DMS 273 treated with DMSO at 0.1 percent for 48 hours (cell line): Measurements from ENCODE around the gene RAB11FIP4.

ENCODE experiments used
- DNase-seq: peaks from one replicate; lab custom pipeline; 2025; lab: John Stamatoyannopoulos, UW

The RAB11FIP4 gene

DNA sequence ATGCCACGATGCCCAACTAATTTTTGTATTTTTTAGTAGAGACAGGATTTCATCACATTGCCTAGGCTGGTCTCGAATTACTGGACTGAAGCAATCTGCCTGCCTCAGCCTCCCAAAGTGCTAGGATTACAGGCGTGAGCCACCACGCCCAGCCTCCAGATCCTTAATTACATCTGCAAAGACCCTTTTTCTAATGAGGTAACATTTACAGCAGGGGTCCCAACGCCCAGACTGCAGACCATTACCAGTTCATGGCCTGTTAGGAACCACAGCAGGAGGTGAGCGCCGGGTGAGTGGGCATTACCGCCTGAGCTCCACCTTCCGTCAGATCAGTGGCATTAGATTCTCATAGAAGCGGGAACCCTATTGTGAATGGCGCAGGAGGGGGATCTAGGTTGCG is 4.0 kb upstream of the RAB11FIP4 start:
- DNase-seq: no peak

DNA sequence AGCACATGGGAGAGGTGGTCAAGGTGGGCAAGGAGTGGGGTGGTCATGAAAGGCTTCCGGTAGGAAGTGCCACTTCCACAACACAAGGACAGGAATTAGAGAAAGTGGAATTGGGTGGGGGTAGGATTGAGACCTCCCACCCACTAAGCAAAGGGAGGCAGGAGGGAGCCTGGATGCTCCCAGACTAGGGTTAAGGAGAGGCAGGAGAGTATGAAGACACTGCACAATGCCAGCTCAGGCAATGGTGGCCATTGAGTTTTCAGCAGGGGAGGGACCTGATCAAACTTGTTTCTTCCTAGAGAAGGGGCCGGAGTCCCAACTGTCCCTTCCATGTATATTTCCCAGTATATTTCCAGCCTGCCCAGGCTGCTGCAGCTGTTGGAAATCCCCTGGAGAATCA is 3.1 kb upstream of the RAB11FIP4 start:
- no peak for DNase-seq

DNA sequence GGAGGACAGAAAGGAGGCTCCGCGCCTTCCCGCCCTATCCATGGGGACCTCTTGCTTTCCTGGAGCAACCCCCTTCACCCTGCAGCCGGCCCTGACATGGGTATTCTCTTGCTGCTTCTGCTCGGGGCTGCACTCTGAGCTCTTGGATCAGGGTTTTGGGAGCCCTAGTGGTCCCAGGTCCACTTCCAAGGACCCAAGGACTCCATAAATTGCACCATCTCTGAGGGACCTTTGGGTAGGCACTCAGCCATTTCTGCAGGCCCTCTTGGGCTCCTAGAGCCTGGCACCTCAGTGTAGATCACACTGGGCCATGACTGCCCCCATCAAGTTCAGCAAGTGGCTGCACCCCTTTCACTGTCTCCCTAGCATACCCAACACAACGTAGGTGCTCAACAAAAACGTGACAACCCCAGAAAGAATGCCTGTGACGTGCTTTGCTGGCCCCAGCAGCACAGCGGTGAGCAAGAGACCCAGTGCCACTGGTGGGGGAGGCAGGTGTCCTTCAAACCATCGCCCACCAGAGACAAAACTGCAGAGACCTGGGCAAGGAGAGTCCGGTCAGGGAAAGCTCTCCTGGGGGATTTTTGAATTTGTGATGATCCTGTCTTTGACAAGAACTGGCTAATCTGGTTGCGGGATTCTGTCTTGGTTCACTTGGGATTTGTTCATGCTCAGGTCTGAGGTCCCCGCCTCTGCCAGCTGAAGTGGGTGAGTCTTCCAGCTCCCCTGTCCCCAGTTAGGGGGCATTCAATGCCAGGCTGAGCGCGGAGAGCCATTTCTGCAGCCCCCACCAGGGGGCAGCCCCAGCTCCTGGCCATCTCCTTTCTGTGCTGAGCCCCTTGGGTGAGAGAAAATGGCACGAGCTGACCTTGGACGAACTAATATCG is 2.5 kb upstream of the RAB11FIP4 start:
- no peak for DNase-seq

DNA sequence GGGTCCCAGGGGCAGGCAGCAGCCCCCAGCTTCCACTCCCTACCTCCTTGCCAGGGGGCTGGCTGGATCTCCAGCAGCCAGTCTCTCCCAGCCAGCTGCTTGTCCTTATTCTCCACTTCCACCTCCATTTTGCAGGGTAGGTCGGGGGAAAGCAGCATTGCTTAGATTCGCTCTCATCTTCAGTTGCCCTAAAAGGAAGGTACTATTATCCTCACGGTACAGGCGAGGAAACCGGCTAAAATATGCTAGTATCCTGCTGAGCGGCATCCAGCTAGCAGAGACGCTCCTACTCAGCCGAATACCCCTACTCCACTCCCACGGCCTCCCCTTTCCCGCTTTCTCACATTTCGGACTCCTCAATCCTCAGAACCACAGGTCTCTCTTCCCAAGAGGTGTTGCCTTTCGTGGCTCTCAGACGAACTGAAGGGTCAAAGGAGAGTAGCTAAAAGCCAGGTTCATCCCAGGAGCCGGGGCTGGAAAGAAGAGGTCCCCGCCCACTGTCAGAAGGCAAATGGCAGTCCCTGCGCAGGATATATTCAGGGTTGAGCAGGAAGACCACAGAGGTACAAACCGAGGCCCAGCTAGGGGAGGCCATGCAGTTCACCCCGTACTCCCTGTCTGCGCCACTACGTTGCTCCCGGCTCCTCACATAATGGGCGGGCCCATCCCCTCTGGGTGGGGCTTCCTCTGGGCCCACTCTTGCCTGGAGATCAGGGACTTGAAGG is 1.7 kb upstream of the RAB11FIP4 start:
- DNase-seq: no peak

DNA sequence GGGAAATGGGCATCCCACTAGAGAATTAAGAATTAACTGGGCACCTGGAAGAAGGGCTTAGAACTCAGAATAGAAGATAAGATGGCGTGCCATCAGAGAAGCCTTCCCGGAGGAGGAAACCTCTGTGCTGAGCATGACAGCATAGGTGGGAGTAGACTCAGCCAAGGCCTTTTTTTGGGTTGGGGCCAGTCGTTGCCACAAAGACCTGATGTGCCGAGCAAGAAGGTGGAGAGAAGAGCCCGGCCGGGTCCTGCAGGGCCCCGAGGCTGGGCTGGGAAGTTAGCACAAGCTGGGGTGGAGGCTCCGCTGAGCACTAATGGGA is 1.1 kb upstream of the RAB11FIP4 start:
- no peak for DNase-seq

DNA sequence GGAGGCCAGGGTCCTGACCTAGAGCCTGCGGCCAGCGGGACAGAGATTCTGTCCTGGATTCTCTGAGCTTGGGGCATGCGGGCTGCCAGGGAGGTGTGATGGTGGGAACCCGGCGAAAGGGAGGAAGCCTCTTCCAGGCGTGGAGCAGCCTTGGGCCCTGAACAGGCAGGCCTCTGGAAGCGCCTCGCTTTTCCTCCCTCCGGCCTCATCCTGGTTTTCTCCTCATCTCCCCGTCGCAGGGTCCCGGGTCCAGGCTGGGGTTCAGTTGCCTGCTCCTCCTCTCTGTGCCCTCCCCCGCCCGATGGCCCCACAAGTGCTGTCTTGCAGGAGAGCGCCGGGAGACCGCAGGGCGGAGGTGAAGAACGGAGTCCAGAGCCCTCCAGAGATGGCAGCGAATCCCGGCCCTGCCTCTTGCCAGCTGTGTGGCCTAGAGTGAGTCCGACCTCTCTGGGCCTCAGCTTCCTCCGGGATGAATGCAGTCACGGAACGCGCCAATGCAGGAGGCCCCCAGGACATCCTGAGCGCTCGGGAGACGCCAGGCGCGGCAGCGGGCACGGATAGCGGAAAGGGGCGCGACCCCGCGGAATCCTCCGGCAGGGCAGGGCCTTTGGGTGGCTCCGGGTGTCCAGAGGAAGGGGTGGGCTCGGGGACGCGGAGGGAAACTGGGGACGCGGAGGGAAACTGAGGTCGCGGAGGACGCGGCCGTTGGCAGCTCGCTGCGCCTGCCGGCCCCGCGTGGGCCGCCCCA is 553 bp upstream of the RAB11FIP4 start:
- DNase-seq: peak; percentile 39

DNA sequence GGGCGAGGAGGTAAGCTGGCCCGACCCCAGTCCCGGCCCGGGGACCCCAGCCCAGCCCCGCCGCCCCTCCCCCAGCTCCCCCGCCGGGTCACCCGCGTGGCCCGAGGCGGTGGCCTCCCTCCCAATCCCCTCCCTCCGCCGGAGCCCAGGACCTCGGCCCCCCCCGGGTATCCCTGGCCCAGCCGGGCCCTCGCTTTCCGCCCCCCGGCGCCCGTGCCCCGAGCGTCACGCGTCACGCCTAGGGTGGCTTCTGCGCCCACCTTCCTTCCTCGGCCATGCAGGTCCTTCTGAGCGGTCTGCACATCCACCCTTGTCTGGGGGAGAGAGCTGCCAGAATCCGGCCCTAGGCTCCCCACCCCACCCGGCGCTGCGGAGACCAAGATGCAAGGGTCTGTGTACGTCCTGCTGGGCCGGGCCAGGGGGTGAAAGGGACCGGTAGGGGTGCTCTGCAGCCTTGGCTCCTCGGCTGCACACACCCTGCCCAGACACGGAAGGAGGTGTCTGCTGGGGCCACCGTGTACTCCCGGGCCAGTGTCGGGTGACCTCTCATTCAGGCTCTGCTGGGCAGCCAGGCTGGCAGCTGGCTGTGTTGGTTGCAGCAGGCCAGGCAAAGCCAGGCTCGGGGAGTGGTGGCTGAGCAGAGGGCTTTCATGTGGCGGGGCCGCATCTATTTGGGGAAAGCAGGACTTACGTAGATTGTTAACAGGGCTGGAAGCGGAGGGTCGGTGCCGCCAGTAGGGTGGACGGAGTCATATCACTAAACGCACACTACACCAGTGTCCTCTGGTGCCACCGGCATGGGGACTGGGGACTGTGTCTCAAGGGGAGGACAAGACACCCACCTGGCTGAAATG is 754 bp downstream of the RAB11FIP4 start:
- DNase-seq: no peak

DNA sequence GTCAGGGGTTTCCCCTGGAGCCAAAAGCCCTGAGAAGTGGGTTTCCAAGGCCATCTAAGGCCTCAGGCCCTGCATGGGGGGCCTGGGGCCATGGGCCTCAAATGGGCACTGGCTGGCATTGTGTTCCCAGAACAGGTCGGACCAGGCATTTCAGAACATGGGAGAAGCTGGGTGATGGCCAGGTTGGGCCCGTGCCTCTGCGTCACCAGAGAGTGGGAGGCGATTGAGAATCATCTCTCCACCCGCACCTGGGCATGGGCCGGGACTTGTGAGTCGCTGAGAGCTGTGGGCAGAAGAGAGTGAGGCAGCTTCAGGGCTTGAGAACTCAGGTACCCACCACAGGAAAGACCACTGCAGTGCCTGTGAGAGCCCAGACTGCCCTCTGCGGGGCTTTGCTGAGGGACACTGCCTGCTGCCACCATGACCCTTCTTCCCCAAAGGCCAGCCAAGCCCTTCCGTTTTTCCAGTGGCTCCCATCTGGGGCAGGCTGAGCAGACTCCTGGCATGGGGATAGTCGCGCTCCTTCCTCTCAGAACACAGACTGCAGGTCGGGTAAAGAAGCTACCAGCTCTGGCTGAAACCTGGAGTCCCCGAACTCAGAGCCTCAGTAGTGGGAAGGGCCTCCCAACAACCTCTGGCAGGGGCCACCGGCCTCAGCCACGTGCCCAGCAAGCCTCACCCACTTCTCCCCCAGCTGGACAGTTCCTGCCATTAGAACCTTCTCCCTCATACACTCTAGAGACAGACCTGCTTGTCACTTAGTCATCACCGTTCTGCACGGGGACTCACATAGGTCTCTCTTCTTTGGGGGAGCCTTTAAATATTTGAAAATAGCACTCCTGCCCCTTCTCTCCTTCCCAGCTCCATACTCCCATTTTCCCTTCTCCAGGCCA is 1.6 kb downstream of the RAB11FIP4 start:
- no peak for DNase-seq

DNA sequence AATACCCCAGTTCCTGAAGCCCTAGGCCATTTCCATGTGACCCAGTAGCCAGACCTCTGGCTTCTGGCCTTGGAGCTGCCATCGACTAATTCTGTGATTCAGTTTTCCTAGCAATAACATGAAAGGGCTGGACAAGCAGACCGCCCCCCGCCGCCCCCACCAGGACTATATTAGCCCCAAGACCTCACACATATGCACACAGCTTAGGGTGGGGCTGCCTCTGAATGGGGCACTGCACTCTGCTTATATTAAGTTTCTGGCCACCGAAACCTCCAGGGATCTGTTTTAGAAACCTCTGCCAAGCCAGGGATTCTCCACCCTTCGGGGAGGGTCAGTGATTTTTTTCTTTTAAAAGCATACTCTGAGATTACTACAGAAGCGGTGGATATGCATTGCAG is 2.3 kb downstream of the RAB11FIP4 start:
- DNase-seq: no peak

DNA sequence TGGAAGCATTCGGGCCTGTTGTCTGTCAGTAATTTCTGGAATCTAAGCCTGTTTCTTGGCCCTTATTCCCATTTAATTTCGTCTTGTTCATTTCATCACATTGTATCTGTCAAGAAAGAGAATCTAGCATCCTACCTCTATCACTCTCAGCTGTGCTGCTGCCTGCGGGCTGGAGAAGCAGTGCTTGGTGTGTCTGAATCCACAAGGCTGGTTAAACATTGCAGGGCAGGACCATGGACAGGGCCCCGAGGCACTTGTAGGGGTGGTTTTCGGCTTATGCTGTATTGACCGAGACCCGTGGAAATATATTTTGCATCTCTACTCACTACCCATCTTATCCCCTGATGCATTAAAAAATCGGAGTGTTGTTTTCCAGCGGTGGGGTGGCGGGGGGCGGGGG is 3.1 kb downstream of the RAB11FIP4 start:
- no peak for DNase-seq

DNA sequence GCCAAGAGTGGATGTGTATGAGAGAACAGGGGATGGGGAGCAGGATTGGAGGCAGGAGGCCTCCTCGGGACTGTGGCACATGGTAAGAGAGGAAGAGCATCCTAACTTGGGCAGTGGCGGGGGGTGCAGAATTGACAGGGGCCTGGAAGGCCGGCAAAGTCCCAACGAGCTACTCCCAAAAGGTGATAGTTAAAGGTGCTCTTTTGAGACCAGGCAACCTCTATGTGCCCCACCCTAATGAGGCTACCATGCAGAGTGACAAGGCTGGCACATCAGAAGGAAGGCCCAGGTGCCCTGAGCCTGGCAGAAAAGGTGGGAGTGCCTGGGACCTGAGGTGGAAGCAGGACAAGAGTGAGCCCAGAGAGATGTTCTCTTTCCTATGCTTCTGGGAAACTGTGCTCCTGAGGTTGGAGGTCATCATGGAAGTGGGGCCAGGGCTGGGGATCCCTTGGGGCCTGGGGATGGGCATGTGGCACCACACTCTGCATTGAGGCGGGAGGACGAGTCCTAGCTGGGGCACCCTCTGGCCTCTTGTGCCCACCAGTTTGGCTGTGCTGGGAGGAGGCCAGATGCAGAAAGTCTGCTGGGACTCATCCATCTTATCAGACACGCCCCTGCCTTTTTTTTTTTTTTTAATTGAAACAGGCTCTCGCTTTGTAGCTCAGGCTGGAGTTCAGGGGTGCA is 5.9 kb downstream of the RAB11FIP4 start:
- DNase-seq: no peak

DNA sequence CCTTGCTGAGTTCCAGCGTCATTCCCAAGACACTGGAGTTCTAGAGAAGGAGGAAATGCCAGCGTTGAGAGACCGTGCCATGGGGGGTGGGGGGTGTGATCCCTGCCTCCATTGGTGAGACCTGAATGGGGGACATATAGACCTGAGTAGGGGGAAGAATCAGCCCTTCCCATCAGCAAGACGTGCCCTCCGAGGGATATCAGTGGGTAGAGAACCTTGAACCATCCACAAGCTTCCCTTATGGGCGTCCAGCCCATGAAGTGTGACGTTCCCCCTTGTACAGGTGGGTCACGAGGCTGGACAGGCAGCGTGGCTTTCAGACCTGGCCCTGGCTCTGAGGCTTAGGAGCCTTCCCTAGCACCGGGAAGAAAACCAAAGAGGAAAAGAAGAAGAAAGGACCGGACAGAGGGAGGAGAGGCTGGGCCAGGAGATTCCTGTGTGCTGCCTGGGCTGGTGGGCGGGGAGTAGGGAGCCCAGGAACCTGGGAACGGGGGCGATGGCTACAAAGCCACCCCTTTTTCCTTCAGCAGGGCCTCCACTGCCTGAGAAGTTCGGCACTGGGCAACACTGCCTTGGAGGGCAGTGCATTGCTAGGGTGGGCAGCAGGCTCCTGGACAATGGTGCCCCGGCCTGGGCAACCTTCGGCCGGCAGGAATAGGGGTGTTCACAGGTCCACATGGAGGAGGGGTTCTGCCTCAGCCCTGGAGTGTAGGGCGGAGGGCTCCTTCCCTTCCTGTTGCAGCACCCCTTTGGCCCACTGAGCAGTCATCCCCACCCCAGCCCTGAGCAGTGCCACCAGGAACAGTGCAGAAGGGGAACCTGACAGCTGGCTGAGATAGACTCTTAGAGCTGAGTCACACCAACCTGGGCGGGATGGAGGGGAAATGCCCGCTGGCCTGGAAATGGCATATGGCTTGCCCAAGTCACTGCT is 7.2 kb downstream of the RAB11FIP4 start:
- DNase-seq: peak; percentile 53

DNA sequence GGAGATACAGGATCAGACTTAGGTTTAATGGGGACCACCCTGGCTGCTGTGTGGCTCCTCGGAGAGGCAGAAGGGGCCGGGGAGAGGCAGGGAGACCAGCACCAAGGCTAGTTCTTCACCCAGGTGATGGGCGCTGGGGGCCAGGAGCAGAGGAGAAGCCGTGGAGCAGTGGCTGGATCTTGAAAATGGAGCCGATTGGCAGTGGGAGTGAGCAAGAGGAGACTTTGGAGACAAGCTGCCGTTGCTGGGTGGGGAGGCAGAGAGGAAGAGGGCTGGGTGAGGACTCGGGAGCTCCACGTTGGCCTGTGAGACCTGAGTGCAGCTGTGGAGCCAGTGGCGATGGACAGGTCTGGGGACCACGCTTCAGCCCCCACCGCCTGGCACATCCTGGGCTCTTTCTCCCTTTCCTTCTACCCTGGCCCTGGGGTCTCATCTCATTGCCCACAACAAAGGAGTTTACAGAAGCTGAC is 9.0 kb downstream of the RAB11FIP4 start:
- no peak for DNase-seq

DNA sequence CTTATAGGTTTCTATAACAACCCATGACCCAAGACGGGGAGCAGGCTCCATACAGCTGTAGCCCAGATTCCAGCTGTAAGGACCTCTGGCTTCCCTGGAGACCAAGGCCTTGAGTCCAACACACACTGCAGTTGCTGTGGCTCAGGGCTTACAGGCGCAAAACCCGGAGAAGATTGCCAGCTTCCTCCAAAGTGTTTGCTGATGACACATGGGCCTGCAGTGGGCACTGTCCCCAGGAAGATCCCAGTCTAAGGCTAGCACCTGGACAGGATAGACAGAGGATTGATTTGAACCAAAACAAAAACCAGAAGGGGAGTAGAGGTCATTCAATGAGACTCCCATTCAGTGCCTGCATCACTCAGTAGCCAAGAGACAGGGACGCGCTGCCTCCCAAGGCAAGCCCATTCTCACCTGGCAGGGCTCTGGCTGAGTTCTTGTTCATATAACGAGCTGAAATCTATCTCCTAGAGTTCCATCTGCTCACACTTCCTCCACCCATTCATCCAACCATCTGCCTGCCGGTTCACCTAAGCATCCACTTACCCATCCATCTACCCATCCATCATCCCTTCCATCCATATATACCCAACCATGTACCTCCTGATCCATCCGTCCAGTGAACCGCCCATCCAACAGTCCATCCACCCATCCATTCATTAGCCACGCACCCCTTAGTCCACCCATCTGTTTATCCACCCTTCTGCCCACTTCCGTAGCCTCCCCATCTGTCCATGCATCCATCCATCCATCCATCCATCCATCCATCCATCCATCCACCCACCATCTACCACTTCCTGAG is 10.2 kb downstream of the RAB11FIP4 start:
- DNase-seq: peak; percentile 49

DNA sequence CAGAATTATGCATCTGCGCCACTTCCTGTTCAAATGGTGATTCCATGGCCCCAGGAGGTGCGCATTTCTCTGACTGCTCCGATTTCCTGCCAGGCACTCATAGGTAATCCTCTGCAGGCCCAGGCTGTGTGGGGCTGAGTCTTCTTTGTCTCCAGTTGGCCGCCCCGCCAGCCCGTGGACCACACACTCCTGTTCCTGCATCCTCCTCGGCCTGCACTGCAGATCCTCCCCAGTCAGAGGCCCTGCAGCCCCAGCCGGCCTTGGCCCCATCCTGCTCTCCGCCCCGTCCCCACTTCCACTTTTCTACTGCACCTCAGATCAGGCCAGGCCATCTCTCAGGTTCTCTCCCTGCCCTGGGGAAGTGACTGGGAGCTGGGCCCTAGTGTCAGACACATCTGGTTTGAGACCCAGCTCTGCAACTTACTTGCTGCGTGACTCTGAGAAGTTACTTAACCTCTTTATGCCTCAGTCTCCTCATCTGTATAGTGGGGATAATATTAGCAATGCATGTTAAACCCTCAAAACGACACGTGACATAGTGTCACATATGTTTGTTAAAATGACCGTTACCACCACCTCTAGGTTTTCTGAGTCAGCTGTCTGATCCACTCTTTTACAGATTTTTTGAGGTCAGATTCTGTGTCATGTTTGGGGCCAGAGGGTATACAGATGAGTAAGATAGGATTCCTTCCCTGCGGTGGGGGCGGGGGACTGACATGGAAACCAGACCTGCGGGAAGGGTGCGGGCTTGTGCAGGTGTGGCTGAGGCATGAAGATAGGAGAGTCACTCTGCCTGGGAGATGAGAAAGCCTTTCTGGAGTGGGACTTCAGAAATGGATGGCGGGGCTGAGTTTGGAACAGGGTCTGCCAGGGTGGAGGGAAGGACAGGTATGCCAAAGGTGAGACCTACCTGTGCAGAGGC is 12.8 kb downstream of the RAB11FIP4 start:
- no peak for DNase-seq

DNA sequence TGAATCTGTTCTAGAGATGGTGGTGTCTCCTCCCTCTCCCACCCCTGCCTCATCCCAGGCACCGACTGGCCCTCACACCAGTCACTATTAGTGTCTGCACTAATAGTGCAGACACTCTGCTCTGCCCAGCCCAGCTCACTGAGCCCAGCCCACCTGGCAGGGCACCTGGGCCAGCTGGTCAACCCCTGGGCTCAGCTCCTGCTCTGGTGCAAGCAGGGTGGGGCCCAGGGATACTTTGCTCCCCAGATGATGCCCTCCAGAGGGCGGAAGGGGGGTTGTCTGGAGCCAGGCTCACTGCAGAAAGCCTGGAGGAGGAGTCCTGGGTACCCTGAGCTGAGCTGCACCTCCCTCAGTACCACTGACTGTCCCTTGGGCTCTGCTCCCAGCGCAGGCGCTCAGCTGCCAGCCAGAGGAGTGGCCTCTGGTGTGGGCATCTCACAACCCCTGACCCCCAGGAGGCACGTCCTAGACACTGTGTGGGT is 14.5 kb downstream of the RAB11FIP4 start:
- DNase-seq: no peak

DNA sequence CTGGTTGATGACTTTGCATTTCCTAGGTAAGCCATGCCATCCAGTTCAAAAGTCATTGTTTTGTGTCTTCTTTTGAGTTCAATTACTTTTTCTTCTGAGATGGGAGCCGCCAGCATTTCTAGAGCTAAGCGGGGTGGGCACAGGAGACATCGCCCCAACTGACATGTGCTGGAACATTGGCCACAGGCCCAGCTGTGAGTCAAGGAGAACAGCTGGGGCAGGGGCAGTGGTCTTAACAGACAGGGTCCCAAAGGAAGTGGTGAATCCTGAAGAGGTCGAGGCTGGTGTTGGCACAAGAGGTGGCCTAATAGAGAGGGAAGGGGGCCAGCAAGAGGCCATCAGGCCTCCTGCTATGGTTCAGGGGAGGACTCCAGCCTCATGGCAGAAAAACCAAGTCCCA is 17.1 kb downstream of the RAB11FIP4 start:
- DNase-seq: no peak
